ENCODE data around the gene MAP2K5.

Gene MAP2K5

DNA sequence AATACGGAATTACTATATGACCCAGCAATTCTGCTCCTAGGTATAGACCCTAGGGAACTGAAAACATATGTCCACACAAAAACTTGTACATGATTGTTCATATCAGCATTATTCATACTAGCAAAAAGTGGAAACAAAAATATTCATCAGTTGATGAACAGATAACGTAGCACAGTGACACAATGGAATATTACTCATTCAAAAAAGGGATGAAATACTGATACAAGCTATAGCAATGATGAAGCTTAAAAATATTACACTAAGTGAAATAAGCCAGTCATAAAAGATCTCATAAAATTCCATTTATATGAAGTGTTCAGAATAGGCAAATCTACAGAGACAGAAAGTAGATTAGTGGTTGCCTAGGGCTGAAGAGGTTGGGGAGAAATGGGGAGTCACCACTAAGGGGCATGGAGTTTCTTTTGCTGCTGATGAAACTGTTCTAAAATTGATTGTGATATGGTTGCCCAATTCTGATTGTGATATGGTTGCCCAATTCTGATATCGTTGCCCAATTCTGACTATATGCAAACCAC lies 11.1 kb upstream of the MAP2K5 start:
- H3K27ac ChIP-seq: no peak overlapping the region
- no peak for DNase-seq (ENCODE audit: low read depth, low spot score)
- H3K9me3 ChIP-seq (ENCODE audit: low read depth, low read length): 0 out of 2 replicates have a peak, but pooled peaks cover 3% of the 10 kb centered on the region
- no peak overlapping the region for H3K9ac ChIP-seq (ENCODE audit: insufficient read length)
- no peak overlapping the region for H3K4me3 ChIP-seq
- TF ChIP-seq FOXP2 (optimal IDR thresholded peaks at IDR 0.05; ENCODE audit: control extremely low read depth, extremely low read length, insufficient read depth) (no peak), POLR2AphosphoS5 (IDR thresholded peaks at IDR 0.05; ENCODE audit: borderline replicate concordance, low read depth, low read length) (no peak), EZH2 (IDR thresholded peaks at IDR 0.05) (no peak)
- peaks cover 27% of the 10 kb centered on the region for H3K36me3 ChIP-seq (ENCODE audit: insufficient read depth, low read length)

DNA sequence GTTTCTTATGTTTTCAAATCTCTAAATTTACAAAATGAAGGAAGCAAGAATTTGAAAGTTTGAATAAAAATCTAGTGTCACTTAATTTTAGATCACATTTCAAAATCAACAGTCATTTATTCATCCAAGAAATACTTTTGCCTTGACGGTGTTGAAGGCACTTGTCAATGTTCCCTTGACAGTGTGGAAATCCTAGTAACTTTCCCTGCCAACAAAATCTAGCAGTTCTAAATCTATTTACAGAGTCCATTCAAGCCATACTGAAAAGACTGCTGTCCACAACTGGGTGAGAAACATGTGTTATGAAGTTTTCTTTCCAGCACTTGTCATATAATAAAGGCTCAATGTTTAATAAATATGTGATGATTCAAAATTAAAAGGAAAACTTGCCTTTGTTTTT lies 8.6 kb upstream of the MAP2K5 start:
- DNase-seq (ENCODE audit: low read depth, low spot score): no peak
- H3K9me3 ChIP-seq (ENCODE audit: low read depth, low read length): 0 out of 2 replicates have a peak, but pooled peaks cover 3% of the 10 kb centered on the region
- H3K4me3 ChIP-seq: no peak overlapping the region
- no peak overlapping the region for H3K9ac ChIP-seq (ENCODE audit: insufficient read length)
- no peak overlapping the region for H3K27ac ChIP-seq
- H3K36me3 ChIP-seq (ENCODE audit: insufficient read depth, low read length): peaks cover 7% of the 10 kb centered on the region
- no peak for TF ChIP-seq POLR2AphosphoS5 (IDR thresholded peaks at IDR 0.05; ENCODE audit: borderline replicate concordance, low read depth, low read length)
- TF ChIP-seq EZH2 (IDR thresholded peaks at IDR 0.05): no peak
- TF ChIP-seq FOXP2 (optimal IDR thresholded peaks at IDR 0.05; ENCODE audit: control extremely low read depth, extremely low read length, insufficient read depth): no peak

DNA sequence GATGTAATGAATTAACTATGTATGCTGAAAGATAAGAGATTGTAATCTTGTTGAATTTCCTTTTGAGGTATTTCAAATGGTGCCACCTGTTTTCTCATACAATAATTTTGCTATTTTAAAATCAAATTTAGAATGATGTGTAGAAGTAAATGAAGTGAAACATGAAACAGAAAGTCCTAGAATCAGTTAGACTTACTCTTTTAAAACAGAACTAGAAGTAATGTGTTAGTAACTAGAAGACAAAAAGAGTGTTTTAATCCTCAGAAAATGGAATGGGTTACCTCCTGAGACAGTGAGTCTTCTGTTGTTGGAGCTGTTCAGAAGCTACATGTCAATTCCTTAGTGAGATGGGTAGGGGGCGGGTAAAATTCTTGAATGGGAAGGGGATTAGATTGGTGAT lies 8.1 kb upstream of the MAP2K5 start:
- TF ChIP-seq POLR2AphosphoS5 (IDR thresholded peaks at IDR 0.05; ENCODE audit: borderline replicate concordance, low read depth, low read length) (no peak), FOXP2 (optimal IDR thresholded peaks at IDR 0.05; ENCODE audit: control extremely low read depth, extremely low read length, insufficient read depth) (no peak), EZH2 (IDR thresholded peaks at IDR 0.05) (no peak)
- Histone ChIP-seq H3K9ac (ENCODE audit: insufficient read length) (no peak overlapping the region), H3K27ac (peak overlapping the region; percentile 65; the same call in 1 of the 2 replicates), H3K9me3 (ENCODE audit: low read depth, low read length) (0 out of 2 replicates have a peak, but pooled peaks cover 3% of the 10 kb centered on the region), H3K36me3 (ENCODE audit: insufficient read depth, low read length) (peaks cover 3% of the 10 kb centered on the region), H3K4me3 (no peak overlapping the region)
- DNase-seq (ENCODE audit: low read depth, low spot score): no peak

DNA sequence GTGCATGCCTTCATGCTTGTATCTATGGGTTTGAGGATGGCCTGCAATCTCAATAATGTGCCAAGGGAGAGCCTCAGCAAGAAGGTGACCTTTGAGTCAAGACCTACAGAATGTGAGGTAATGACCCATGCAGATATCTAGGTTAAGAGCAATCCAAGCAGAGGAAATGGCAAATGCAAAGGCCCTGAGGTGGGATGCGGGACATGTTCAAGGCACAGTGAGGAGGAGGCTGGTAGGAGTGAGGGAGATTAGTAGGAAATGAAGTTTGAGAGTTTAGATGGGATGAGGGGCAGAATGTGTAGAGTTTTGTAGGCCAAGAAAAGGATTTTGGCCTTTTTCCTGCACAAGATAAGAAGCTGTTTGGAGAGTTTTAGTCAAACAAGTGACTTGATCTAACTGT lies 4.7 kb upstream of the MAP2K5 start:
- H3K4me3 ChIP-seq: no peak overlapping the region
- H3K9ac ChIP-seq (ENCODE audit: insufficient read length): no peak overlapping the region
- no peaks in the 10 kb centered on the region for H3K9me3 ChIP-seq (ENCODE audit: low read depth, low read length)
- no peak overlapping the region for H3K27ac ChIP-seq
- TF ChIP-seq EZH2 (IDR thresholded peaks at IDR 0.05): no peak
- TF ChIP-seq POLR2AphosphoS5 (IDR thresholded peaks at IDR 0.05; ENCODE audit: borderline replicate concordance, low read depth, low read length): no peak
- TF ChIP-seq FOXP2 (optimal IDR thresholded peaks at IDR 0.05; ENCODE audit: control extremely low read depth, extremely low read length, insufficient read depth): no peak
- no peak for DNase-seq (ENCODE audit: low read depth, low spot score)
- H3K36me3 ChIP-seq (ENCODE audit: insufficient read depth, low read length): no peaks in the 10 kb centered on the region

DNA sequence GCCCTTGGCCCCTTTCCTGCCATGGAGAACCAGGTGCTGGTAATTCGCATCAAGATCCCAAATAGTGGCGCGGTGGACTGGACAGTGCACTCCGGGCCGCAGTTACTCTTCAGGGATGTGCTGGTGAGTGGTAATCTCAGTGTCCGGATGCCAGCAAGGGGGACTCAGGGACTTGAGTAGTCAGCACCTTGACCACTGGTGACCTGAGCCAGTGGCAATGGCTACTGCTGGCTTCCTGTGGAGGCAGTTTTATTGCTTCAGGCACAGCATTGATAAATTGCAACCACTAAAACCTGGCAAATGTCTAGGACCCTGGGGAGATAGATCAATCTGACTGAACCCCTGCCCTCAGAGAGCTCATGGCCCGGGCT lies 830 bp downstream of the MAP2K5 start:
- TF ChIP-seq EZH2 (IDR thresholded peaks at IDR 0.05): no peak
- TF ChIP-seq FOXP2 (optimal IDR thresholded peaks at IDR 0.05; ENCODE audit: control extremely low read depth, extremely low read length, insufficient read depth): no peak
- TF ChIP-seq POLR2AphosphoS5 (IDR thresholded peaks at IDR 0.05; ENCODE audit: borderline replicate concordance, low read depth, low read length): no peak
- H3K9me3 ChIP-seq (ENCODE audit: low read depth, low read length): no peaks in the 10 kb centered on the region
- peak overlapping the region; percentile 92 for H3K9ac ChIP-seq (ENCODE audit: insufficient read length)
- H3K36me3 ChIP-seq (ENCODE audit: insufficient read depth, low read length): peaks cover 12% of the 10 kb centered on the region
- peak overlapping the region; percentile 99 for H3K4me3 ChIP-seq
- no peak overlapping the region for H3K27ac ChIP-seq
- no peak for DNase-seq (ENCODE audit: low read depth, low spot score)

DNA sequence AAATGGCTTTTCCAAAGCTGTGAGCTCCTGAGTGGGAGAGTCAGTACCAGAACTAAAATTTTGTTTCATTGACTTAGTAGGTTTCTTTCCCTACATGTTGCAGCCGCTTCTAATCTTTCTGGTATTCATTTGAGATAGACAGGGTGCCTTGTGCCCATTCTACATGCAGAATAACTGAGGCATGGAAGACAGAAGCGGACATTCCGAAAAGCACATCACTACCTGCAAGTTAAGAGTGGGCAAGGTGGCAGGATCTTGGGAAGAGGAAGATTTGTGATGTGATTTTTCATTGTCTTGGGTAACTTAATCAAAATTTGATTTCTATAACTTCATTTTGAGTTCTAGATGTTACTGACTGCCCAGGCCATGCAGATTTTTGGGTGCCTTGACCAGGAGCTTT lies 2.0 kb downstream of the MAP2K5 start:
- H3K9me3 ChIP-seq (ENCODE audit: low read depth, low read length): no peaks in the 10 kb centered on the region
- no peak for DNase-seq (ENCODE audit: low read depth, low spot score)
- H3K36me3 ChIP-seq (ENCODE audit: insufficient read depth, low read length): peaks cover 12% of the 10 kb centered on the region
- no peak for TF ChIP-seq POLR2AphosphoS5 (IDR thresholded peaks at IDR 0.05; ENCODE audit: borderline replicate concordance, low read depth, low read length)
- no peak for TF ChIP-seq FOXP2 (optimal IDR thresholded peaks at IDR 0.05; ENCODE audit: control extremely low read depth, extremely low read length, insufficient read depth)
- TF ChIP-seq EZH2 (IDR thresholded peaks at IDR 0.05): no peak
- H3K27ac ChIP-seq: no peak overlapping the region
- H3K4me3 ChIP-seq: no peak overlapping the region
- no peak overlapping the region for H3K9ac ChIP-seq (ENCODE audit: insufficient read length)

DNA sequence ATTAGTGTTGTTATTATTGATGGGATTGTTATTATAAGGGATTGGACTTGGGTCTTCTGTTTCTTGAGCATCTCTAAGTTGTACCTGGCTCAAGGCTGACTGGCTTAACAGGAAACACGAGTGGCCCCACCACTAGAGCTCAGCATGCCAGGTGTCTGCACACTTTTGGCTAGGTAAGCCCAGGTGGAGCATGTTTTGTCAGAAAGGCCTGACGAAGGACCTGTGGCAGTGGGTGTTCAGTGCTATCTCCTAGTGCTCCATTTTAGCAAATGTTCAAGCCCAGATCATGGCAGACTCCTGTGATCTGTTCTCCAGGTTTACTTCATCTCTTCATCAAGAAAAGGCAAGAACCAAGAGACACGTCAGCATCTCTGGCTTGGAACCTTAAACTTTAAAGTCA lies 3.4 kb downstream of the MAP2K5 start:
- DNase-seq (ENCODE audit: low read depth, low spot score): no peak
- H3K36me3 ChIP-seq (ENCODE audit: insufficient read depth, low read length): peaks cover 15% of the 10 kb centered on the region
- no peak for TF ChIP-seq EZH2 (IDR thresholded peaks at IDR 0.05)
- no peak overlapping the region for H3K27ac ChIP-seq
- H3K9me3 ChIP-seq (ENCODE audit: low read depth, low read length): no peaks in the 10 kb centered on the region
- no peak overlapping the region for H3K4me3 ChIP-seq
- no peak overlapping the region for H3K9ac ChIP-seq (ENCODE audit: insufficient read length)

DNA sequence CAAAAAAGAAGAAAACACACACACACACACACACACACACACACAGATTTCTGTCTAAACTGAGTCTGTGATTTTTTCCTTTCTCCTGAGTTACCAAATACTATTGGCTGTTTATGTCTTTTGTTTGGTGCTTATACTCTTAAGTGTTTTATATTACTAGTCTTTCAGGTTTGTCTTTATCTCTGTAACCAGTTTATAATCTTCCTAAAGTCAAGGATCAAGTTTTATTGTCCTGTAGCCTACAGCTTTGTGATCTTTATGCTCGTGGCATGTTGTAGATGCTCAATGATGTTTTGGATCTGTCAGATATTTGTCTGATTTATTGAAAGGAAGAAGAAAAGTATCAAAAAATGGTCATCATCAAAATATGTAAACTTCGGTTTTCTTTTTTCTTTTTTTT lies 4.6 kb downstream of the MAP2K5 start:
- no peak overlapping the region for H3K4me3 ChIP-seq
- no peak for DNase-seq (ENCODE audit: low read depth, low spot score)
- H3K9ac ChIP-seq (ENCODE audit: insufficient read length): no peak overlapping the region
- H3K9me3 ChIP-seq (ENCODE audit: low read depth, low read length): no peaks in the 10 kb centered on the region
- peaks cover 26% of the 10 kb centered on the region for H3K36me3 ChIP-seq (ENCODE audit: insufficient read depth, low read length)
- TF ChIP-seq POLR2AphosphoS5 (IDR thresholded peaks at IDR 0.05; ENCODE audit: borderline replicate concordance, low read depth, low read length) (no peak), FOXP2 (optimal IDR thresholded peaks at IDR 0.05; ENCODE audit: control extremely low read depth, extremely low read length, insufficient read depth) (no peak)
- peak overlapping the region; percentile 84 for H3K27ac ChIP-seq

DNA sequence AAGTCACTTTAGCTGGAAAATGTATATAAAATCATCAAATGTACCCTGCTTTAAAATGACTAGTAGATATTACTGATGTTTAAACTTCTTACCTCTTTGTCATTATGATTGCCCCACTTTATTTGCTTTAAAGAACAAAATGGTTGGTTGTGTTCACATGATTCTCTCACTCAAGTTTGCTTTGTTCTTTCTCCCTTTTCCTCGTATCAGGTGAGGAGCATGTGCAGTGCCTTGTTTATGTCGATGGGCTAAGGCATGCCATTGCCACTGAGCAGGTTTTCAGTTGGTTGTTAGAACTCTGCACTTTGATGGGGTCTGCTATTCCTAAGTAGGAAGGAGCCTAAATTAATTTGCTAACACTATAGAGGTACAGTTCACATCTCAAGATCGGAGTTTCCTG lies 5.3 kb downstream of the MAP2K5 start:
- H3K9me3 ChIP-seq (ENCODE audit: low read depth, low read length): no peaks in the 10 kb centered on the region
- peak overlapping the region; percentile 4 for H3K9ac ChIP-seq (ENCODE audit: insufficient read length)
- TF ChIP-seq EZH2 (IDR thresholded peaks at IDR 0.05) (no peak), POLR2AphosphoS5 (IDR thresholded peaks at IDR 0.05; ENCODE audit: borderline replicate concordance, low read depth, low read length) (no peak)
- peak overlapping the region; percentile 84 for H3K27ac ChIP-seq
- no peak for DNase-seq (ENCODE audit: low read depth, low spot score)
- peak overlapping the region; percentile 72 for H3K4me3 ChIP-seq
- H3K36me3 ChIP-seq (ENCODE audit: insufficient read depth, low read length): peaks cover 29% of the 10 kb centered on the region

Measured in SK-N-MC (cell line).